Osteocyte (in vitro differentiated cells): ENCODE results near the gene ADAMTSL1. TPM values are rescaled to one million over a fixed set of nuclear protein-coding genes. Genes with fewer than 3 reads are reported as not detected.

Experiments used
- DNase-seq: peaks from one replicate; pipeline ENCODE4 v3.0.0; 2021; ENCODE audit warnings: mixed read lengths; ENCODE audit not compliant: unreplicated experiment; ENCODE audit errors: extremely low spot score
- H3K27ac Mint-ChIP-seq: one replicate; pipeline ENCODE4 v1.8.0; 2021; ENCODE audit warnings: mild to moderate bottlenecking, mixed read lengths; ENCODE audit not compliant: unreplicated experiment
- H3K27me3 Mint-ChIP-seq: one replicate; pipeline ENCODE4 v1.8.0; 2021; ENCODE audit warnings: mixed read lengths; ENCODE audit not compliant: unreplicated experiment
- H3K36me3 Mint-ChIP-seq: one replicate; pipeline ENCODE4 v1.8.0; 2021; ENCODE audit warnings: mixed read lengths; ENCODE audit not compliant: unreplicated experiment
- H3K4me1 Mint-ChIP-seq: one replicate; pipeline ENCODE4 v1.8.0; 2021; ENCODE audit warnings: mixed read lengths; ENCODE audit not compliant: unreplicated experiment
- H3K4me3 Mint-ChIP-seq: one replicate; pipeline ENCODE4 v1.8.0; 2021; ENCODE audit warnings: mild to moderate bottlenecking, moderate library complexity, mixed read lengths; ENCODE audit not compliant: unreplicated experiment
- H3K9me3 Mint-ChIP-seq: one replicate; pipeline ENCODE4 v1.8.0; 2021; ENCODE audit warnings: mixed read lengths; ENCODE audit not compliant: unreplicated experiment
- total RNA-seq: library from RNA; stranded (reverse); gene quantifications from 2 replicates; pipeline ENCODE4 v1.2.1, GENCODE V29; 2021
- TF ChIP-seq, protein P1 (sequence below): fragments of 200-600 bp; sonication (generic); IDR thresholded peaks from 2 replicates; pipeline ENCODE4 v1.5.0; 2021; ENCODE audit warnings: antibody characterized with exemption, mild to moderate bottlenecking, moderate library complexity

ADAMTSL1 gene
- total RNA-seq, 1 donor from 2014 or later, result 1.5 TPM

DNA sequence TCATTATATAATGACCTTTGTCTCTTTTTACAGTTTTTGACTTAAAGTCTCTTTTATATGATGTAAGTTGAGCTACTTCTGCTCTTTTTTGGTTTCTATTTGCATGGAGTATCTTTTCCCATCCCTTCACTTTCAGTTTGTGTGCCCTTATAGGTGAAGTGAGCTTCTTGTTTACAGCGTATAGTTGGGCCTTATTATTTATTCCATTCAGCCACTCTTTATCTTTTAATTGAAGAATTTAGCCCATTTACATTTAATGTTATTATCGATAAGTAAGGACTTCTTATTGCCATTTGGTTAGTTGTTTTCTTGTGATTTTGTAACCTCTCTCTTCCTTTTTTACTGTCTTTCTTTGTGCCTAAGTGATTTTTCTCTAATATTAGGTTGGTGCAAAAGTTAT lies 117.3 kb downstream of the ADAMTSL1 start:
- TF ChIP-seq, protein P1, sequence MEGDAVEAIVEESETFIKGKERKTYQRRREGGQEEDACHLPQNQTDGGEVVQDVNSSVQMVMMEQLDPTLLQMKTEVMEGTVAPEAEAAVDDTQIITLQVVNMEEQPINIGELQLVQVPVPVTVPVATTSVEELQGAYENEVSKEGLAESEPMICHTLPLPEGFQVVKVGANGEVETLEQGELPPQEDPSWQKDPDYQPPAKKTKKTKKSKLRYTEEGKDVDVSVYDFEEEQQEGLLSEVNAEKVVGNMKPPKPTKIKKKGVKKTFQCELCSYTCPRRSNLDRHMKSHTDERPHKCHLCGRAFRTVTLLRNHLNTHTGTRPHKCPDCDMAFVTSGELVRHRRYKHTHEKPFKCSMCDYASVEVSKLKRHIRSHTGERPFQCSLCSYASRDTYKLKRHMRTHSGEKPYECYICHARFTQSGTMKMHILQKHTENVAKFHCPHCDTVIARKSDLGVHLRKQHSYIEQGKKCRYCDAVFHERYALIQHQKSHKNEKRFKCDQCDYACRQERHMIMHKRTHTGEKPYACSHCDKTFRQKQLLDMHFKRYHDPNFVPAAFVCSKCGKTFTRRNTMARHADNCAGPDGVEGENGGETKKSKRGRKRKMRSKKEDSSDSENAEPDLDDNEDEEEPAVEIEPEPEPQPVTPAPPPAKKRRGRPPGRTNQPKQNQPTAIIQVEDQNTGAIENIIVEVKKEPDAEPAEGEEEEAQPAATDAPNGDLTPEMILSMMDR, result no peak
- no peak for DNase-seq
- H3K4me1 Mint-ChIP-seq, result peaks cover 3% of the 10 kb centered on the region
- peaks cover 5% of the 10 kb centered on the region for H3K36me3 Mint-ChIP-seq
- H3K27me3 Mint-ChIP-seq, result no peaks in the 10 kb centered on the region
- H3K9me3 Mint-ChIP-seq, result peaks cover 37% of the 10 kb centered on the region
- H3K27ac Mint-ChIP-seq, result no peak overlapping the region
- H3K4me3 Mint-ChIP-seq, result no peak overlapping the region

DNA sequence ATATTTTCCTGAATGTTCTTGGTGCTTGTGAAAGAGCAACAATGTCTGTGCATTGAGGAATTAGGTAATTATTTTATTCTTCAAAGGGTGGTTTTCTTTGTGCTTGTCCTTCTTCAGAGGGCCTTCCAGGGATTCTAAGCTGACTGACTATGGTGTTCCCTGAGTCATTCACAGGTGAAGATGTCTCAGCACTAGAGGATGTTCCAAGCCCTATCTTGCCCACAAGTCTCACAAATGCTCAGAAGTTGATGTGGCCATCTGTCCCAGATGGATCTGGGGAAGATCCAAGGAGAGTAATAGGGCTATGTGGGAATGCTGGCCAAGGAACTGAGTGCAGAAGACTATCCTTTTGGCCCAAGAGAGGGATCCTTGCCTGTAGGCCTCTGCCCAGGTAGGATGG lies 120.9 kb downstream of the ADAMTSL1 start:
- no peak for DNase-seq
- Mint-ChIP-seq H3K27me3 (no peaks in the 10 kb centered on the region), H3K27ac (no peak overlapping the region), H3K4me3 (no peak overlapping the region), H3K4me1 (no peaks in the 10 kb centered on the region), H3K9me3 (peaks cover 23% of the 10 kb centered on the region), H3K36me3 (peaks cover 5% of the 10 kb centered on the region)
- TF ChIP-seq, protein P1, result no peak

DNA sequence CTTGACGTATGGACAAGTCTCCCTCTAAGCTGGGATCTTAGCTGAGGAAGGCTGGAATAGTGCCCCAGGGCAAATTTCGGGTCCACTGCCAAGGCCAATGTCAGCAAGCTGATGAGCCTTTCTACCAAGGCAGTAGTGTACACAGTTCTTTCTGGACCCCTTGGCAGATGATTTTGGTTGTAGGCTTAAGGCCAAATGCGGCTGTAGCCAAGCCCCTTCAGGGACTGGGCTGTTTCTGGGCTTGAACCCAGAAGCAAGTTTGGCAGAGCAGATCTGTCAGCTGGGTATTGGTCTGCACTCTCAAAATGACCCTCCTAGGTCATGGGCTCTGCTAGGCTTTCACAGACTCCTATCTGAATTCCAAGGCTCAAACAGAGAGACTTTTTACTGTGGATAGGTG lies 121.6 kb downstream of the ADAMTSL1 start:
- Mint-ChIP-seq H3K4me1 (no peaks in the 10 kb centered on the region), H3K4me3 (no peak overlapping the region), H3K9me3 (peaks cover 15% of the 10 kb centered on the region), H3K27me3 (no peaks in the 10 kb centered on the region), H3K27ac (no peak overlapping the region), H3K36me3 (peaks cover 5% of the 10 kb centered on the region)
- no peak for DNase-seq
- TF ChIP-seq, protein P1, result no peak

DNA sequence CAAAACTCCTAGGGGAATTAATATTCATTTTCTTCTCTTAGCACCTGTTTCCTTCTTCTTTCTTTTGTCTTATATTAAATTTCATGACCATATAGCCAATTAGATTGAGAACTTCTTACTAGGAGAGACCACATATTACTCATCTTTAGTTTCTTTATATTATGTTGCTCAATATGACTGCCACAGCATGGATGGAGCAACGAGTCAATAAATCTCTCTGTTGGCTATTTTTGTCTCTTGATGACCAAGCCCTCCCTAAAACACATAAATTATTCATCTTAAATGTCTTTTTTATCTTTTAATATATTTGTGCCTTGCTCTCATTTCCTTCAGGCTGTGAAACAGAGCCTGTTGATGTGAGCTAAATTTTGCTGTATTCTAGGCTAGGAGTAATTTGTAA lies 123.0 kb downstream of the ADAMTSL1 start:
- no peaks in the 10 kb centered on the region for H3K4me1 Mint-ChIP-seq
- TF ChIP-seq, protein P1, result no peak
- H3K27me3 Mint-ChIP-seq, result no peaks in the 10 kb centered on the region
- no peak for DNase-seq
- no peak overlapping the region for H3K27ac Mint-ChIP-seq
- H3K9me3 Mint-ChIP-seq, result peaks cover 4% of the 10 kb centered on the region
- H3K4me3 Mint-ChIP-seq, result no peak overlapping the region
- no peaks in the 10 kb centered on the region for H3K36me3 Mint-ChIP-seq

DNA sequence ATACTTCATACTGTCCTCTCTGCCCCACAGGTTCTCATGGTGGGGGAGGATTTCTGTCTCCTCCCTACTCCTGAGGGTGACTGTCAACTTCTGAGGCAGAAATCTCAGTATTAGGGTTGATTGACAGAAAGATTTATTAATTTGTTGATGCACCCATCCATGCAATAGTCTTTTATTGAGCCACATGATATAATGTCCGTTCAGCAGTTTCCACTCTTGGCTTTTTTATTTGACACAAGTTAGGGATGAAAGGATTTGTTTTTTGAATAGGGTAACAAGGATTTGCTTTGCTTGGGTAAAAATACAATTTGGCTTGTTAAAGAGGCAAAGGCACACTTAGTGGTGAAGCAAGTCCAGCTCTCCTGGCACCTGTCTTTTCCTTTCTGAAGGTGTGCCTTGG lies 125.0 kb downstream of the ADAMTSL1 start:
- no peak overlapping the region for H3K4me3 Mint-ChIP-seq
- H3K4me1 Mint-ChIP-seq, result no peaks in the 10 kb centered on the region
- no peaks in the 10 kb centered on the region for H3K36me3 Mint-ChIP-seq
- no peak overlapping the region for H3K27ac Mint-ChIP-seq
- DNase-seq, result no peak
- peaks cover 4% of the 10 kb centered on the region for H3K9me3 Mint-ChIP-seq
- TF ChIP-seq, protein P1, result no peak
- no peaks in the 10 kb centered on the region for H3K27me3 Mint-ChIP-seq
